Upper lobe of left lung (tissue), 6 donors: ENCODE data around the gene CTDP1. TPM values are rescaled to one million over a fixed set of nuclear protein-coding genes. Genes with fewer than 3 reads are reported as not detected.

Source experiments
- ATAC-seq, 2 donors: fragments of 200-7000 bp; cut with Tn5 transposase; one replicate each; pipeline ENCODE4 v1.9.1; 2022; ENCODE audit warnings: mild to moderate bottlenecking in 2 of 2, moderate library complexity in 2 of 2; ENCODE audit not compliant: low FRiP score in 2 of 2
- DNase-seq, 2 donors: peaks; one replicate each; pipeline ENCODE4 v3.0.0-alpha.2; 2019 to 2020
- H3K27ac ChIP-seq, 4 donors: fragments of 200-600 bp; sonication (generic); one replicate each; pipeline ENCODE4 v1.5.1; 2016 to 2019
- H3K27me3 ChIP-seq, 4 donors: fragments of 200-600 bp; sonication (generic); one replicate each; pipeline ENCODE4 v1.5.1; 2017 to 2019
- H3K36me3 ChIP-seq, 4 donors: fragments of 200-600 bp; sonication (generic); one replicate each; pipeline ENCODE4 v1.5.1; 2016 to 2019
- H3K4me1 ChIP-seq, 4 donors: fragments of 200-600 bp; sonication (generic); one replicate each; pipeline ENCODE4 v1.5.1; 2018 to 2019
- H3K4me3 ChIP-seq, 4 donors: fragments of 200-600 bp; sonication (generic); one replicate each; pipeline ENCODE4 v1.5.1; 2017 to 2019; ENCODE audit warnings: mild to moderate bottlenecking in 2 of 4, moderate library complexity in 1 of 4
- H3K9me3 ChIP-seq, 4 donors: fragments of 200-600 bp; sonication (generic); one replicate each; pipeline ENCODE4 v1.5.1; 2018 to 2019
- CTCF ChIP-seq, 6 experiments: fragments of 450-650 bp in 4 of 6; fragments of 200-600 bp in 2 of 6; sonication (generic) in 2 of 6; IDR thresholded peaks; one replicate each; pipeline ENCODE4 v1.5.1; 2016 to 2019; ENCODE audit warnings: antibody characterized with exemption in 6 of 6
- EP300 ChIP-seq, 4 donors: sonication (generic); formaldehyde crosslinking; IDR thresholded peaks; one replicate each; pipeline ENCODE4 v1.5.1; 2017; ENCODE audit warnings: antibody characterized with exemption in 4 of 4, control low read depth in 2 of 4
- POLR2A ChIP-seq, 4 donors: fragments of 450-650 bp; IDR thresholded peaks; one replicate each; pipeline ENCODE4 v1.5.1; 2016 to 2017; ENCODE audit warnings: antibody characterized with exemption in 4 of 4, mild to moderate bottlenecking in 2 of 4
- POLR2AphosphoS5 ChIP-seq, 2 donors: sonication (generic); formaldehyde crosslinking; IDR thresholded peaks; one replicate each; pipeline ENCODE4 v1.5.1; 2017; ENCODE audit warnings: antibody characterized with exemption in 2 of 2
- WGBS, 2 donors: methylation state at CpG; one replicate each; pipeline ENCODE4 v1.1.5; 2017 to 2018; 5-methylcytosine and 5-hydroxymethylcytosine counted together
- total RNA-seq, 6 donors: library from RNA; depleted of rRNA in 4 of 6; stranded (reverse); fragments of >200 nt in 4 of 6; gene quantifications; one replicate each; pipeline versions ENCODE4 v1.1.0 to v1.2.1, GENCODE V29; 2016 to 2021
- donor health status: DM: no; HTN: no; CAD: no; lungs with moderate emphysema.
- donor health status: DM: no; HTN: yes; CAD: no; lungs with severe emphysema.

The CTDP1 gene
- total RNA-seq, 6 donors from 2014 or later, result 21.3 to 44.7 (median 29.7) TPM

- DNase-seq, result peak; percentile 15 to 73
- WGBS, 2 donors, result 94 to 95% methylated on average over 29 to 31 of the region's 31 CpGs
- TF ChIP-seq CTCF (IDR thresholded peaks at IDR 0.05) (no peak), POLR2AphosphoS5 (IDR thresholded peaks at IDR 0.05) (no peak), EP300 (IDR thresholded peaks at IDR 0.05) (no peak), POLR2A (IDR thresholded peaks at IDR 0.05) (no peak)
These were observed 76.0 kb downstream of the CTDP1 start for GRCh38 chr18:79755496-79756142.

GRCh38 chr18:79756143-79756500, 76.5 kb downstream of the CTDP1 start:
- no peak overlapping the region for H3K4me3 ChIP-seq
- H3K9me3 ChIP-seq, result no peaks in the 10 kb centered on the region
- peaks cover 0 to 33% (median 30%) of the 10 kb centered on the region in 4 donors for H3K36me3 ChIP-seq
- WGBS, 2 donors, result 95 to 98% methylated on average over 9 to 10 of the region's 10 CpGs
- H3K27ac ChIP-seq, result no peak overlapping the region
- ATAC-seq, result peak in 1 of 2 donors; percentile 48
- no peaks in the 10 kb centered on the region for H3K4me1 ChIP-seq
- H3K27me3 ChIP-seq, result no peaks in the 10 kb centered on the region
- DNase-seq, result peak in 1 of 2 donors; percentile 18
- TF ChIP-seq EP300 (IDR thresholded peaks at IDR 0.05) (no peak), POLR2AphosphoS5 (IDR thresholded peaks at IDR 0.05) (no peak), POLR2A (IDR thresholded peaks at IDR 0.05) (no peak), CTCF (IDR thresholded peaks at IDR 0.05) (no peak)

More at GRCh38 chr18:79755496-79756142, 76.0 kb downstream of the CTDP1 start:
- H3K4me3 ChIP-seq, result no peak overlapping the region
- peaks cover 0 to 33% (median 30%) of the 10 kb centered on the region in 4 donors for H3K36me3 ChIP-seq
- peak in 1 of 2 donors; percentile 34 for ATAC-seq
- no peak overlapping the region for H3K27ac ChIP-seq
- no peaks in the 10 kb centered on the region for H3K4me1 ChIP-seq
- H3K9me3 ChIP-seq, result no peaks in the 10 kb centered on the region
- no peaks in the 10 kb centered on the region for H3K27me3 ChIP-seq

- no peaks in the 10 kb centered on the region for H3K9me3 ChIP-seq
- TF ChIP-seq POLR2A (IDR thresholded peaks at IDR 0.05) (no peak), POLR2AphosphoS5 (IDR thresholded peaks at IDR 0.05) (no peak), EP300 (IDR thresholded peaks at IDR 0.05) (no peak), CTCF (IDR thresholded peaks at IDR 0.05) (no peak)
- no peak overlapping the region for H3K4me3 ChIP-seq
- peaks cover 0 to 33% (median 30%) of the 10 kb centered on the region in 4 donors for H3K36me3 ChIP-seq
- 95 to 96% methylated on average over 11 of the region's 11 CpGs for WGBS, 2 donors
- DNase-seq (peak in 1 of 2 donors; percentile 8), ATAC-seq (no peak)
- no peak overlapping the region for H3K27ac ChIP-seq
- H3K4me1 ChIP-seq, result no peaks in the 10 kb centered on the region
- no peaks in the 10 kb centered on the region for H3K27me3 ChIP-seq
These were observed 77.2 kb downstream of the CTDP1 start for GRCh38 chr18:79756826-79757225.

GRCh38 chr18:79760348-79760747, 80.7 kb downstream of the CTDP1 start:
- no peak for TF ChIP-seq EP300 (IDR thresholded peaks at IDR 0.05)
- TF ChIP-seq POLR2A (IDR thresholded peaks at IDR 0.05), result no peak
- TF ChIP-seq POLR2AphosphoS5 (IDR thresholded peaks at IDR 0.05), result no peak
- no peak for TF ChIP-seq CTCF (IDR thresholded peaks at IDR 0.05)
- peaks cover 0 to 10% (median 8%) of the 10 kb centered on the region in 4 donors for H3K36me3 ChIP-seq
- no peak for ATAC-seq
- WGBS, 2 donors, result 10 to 33% methylated on average over 1 of the region's 1 CpG
- no peaks in the 10 kb centered on the region for H3K27me3 ChIP-seq
- H3K4me1 ChIP-seq, result no peaks in the 10 kb centered on the region
- no peaks in the 10 kb centered on the region for H3K9me3 ChIP-seq
- DNase-seq, result no peak
- no peak overlapping the region for H3K4me3 ChIP-seq
- no peak overlapping the region for H3K27ac ChIP-seq

GRCh38 chr18:79760881-79761280, 81.3 kb downstream of the CTDP1 start:
- Histone ChIP-seq H3K27ac (no peak overlapping the region), H3K36me3 (peaks cover 0 to 5% (median 4%) of the 10 kb centered on the region in 4 donors), H3K27me3 (no peaks in the 10 kb centered on the region), H3K4me3 (no peak overlapping the region), H3K4me1 (no peaks in the 10 kb centered on the region), H3K9me3 (no peaks in the 10 kb centered on the region)
- 69 to 82% methylated on average over 1 of the region's 1 CpG for WGBS, 2 donors
- TF ChIP-seq POLR2A (IDR thresholded peaks at IDR 0.05) (no peak), CTCF (IDR thresholded peaks at IDR 0.05) (no peak), POLR2AphosphoS5 (IDR thresholded peaks at IDR 0.05) (no peak), EP300 (IDR thresholded peaks at IDR 0.05) (no peak)
- ATAC-seq, result no peak
- no peak for DNase-seq
